ENCODE measurements around the gene TPRG1. TPM values are rescaled to one million over a fixed set of nuclear protein-coding genes. Genes with fewer than 3 reads are reported as not detected.

TPRG1 gene
- total and polyA plus RNA-seq, 2 experiments from 2014 or later, result 0.43 TPM; not detected in 1

GRCh38 chr3:189355115-189355480 lies 183.3 kb downstream of the TPRG1 start:
- Histone ChIP-seq H3K9me2 (replicated peaks; ENCODE audit: insufficient read depth) (no peaks in the 10 kb centered on the region), H3K27ac (peak overlapping the region; percentile 67), H3K27me3 (no peaks in the 10 kb centered on the region), H3K4me3 (no peak overlapping the region), H3K36me3 (replicated peaks; ENCODE audit: insufficient read depth, low read depth) (no peaks in the 10 kb centered on the region), H3K4me1 (ENCODE audit: insufficient read depth) (peaks cover 20% of the 10 kb centered on the region), H2AFZ (no peak overlapping the region), H3K9me3 (ENCODE audit: low read depth) (no peaks in the 10 kb centered on the region), H3K4me2 (peak overlapping the region; percentile 17), H4K20me1 (ENCODE audit: insufficient read depth, poor library complexity, severe bottlenecking) (no peaks in the 10 kb centered on the region), H3K79me2 (no peaks in the 10 kb centered on the region)
- TF ChIP-seq CTCF (IDR thresholded peaks at IDR 0.05; ENCODE audit: poor library complexity) (no peak), EZH2phosphoT487 (IDR thresholded peaks at IDR 0.05; ENCODE audit: low read depth, severe bottlenecking, unreplicated experiment) (no peak), EZH2 (IDR thresholded peaks at IDR 0.05; ENCODE audit: borderline replicate concordance) (no peak)
- 47% methylated on average over 2 of the region's 2 CpGs for WGBS (ENCODE audit: low lambda C conversion rate, missing lambda C conversion rate)
- DNase-seq (ENCODE audit: low spot score), result no peak

GRCh38 chr3:189355481-189356201 lies 183.9 kb downstream of the TPRG1 start:
- no peaks in the 10 kb centered on the region for H3K9me2 ChIP-seq (replicated peaks; ENCODE audit: insufficient read depth)
- peak overlapping the region; percentile 67 for H3K27ac ChIP-seq
- H3K79me2 ChIP-seq, result no peaks in the 10 kb centered on the region
- H4K20me1 ChIP-seq (ENCODE audit: insufficient read depth, poor library complexity, severe bottlenecking), result no peaks in the 10 kb centered on the region
- H3K9me3 ChIP-seq (ENCODE audit: low read depth), result no peaks in the 10 kb centered on the region
- H3K27me3 ChIP-seq, result no peaks in the 10 kb centered on the region
- TF ChIP-seq EZH2 (IDR thresholded peaks at IDR 0.05; ENCODE audit: borderline replicate concordance) (no peak), EZH2phosphoT487 (IDR thresholded peaks at IDR 0.05; ENCODE audit: low read depth, severe bottlenecking, unreplicated experiment) (no peak), CTCF (IDR thresholded peaks at IDR 0.05; ENCODE audit: poor library complexity) (no peak)
- H3K4me1 ChIP-seq (ENCODE audit: insufficient read depth), result peaks cover 20% of the 10 kb centered on the region
- no peak overlapping the region for H2AFZ ChIP-seq
- DNase-seq (ENCODE audit: low spot score), result peak; percentile 28
- WGBS (ENCODE audit: low lambda C conversion rate, missing lambda C conversion rate), result 49% methylated on average over 6 of the region's 6 CpGs
- H3K4me3 ChIP-seq, result no peak overlapping the region
- H3K4me2 ChIP-seq, result peak overlapping the region; percentile 17
- no peaks in the 10 kb centered on the region for H3K36me3 ChIP-seq (replicated peaks; ENCODE audit: insufficient read depth, low read depth)

GRCh38 chr3:189360291-189360690 lies 188.5 kb downstream of the TPRG1 start:
- no peak overlapping the region for H2AFZ ChIP-seq
- no peaks in the 10 kb centered on the region for H4K20me1 ChIP-seq (ENCODE audit: insufficient read depth, poor library complexity, severe bottlenecking)
- H3K27ac ChIP-seq, result no peak overlapping the region
- H3K9me3 ChIP-seq (ENCODE audit: low read depth), result no peaks in the 10 kb centered on the region
- no peak overlapping the region for H3K4me3 ChIP-seq
- TF ChIP-seq EZH2 (IDR thresholded peaks at IDR 0.05; ENCODE audit: borderline replicate concordance), result no peak
- TF ChIP-seq EZH2phosphoT487 (IDR thresholded peaks at IDR 0.05; ENCODE audit: low read depth, severe bottlenecking, unreplicated experiment), result no peak
- TF ChIP-seq CTCF (IDR thresholded peaks at IDR 0.05; ENCODE audit: poor library complexity), result no peak
- no peaks in the 10 kb centered on the region for H3K27me3 ChIP-seq
- H3K4me2 ChIP-seq, result no peak overlapping the region
- H3K36me3 ChIP-seq (replicated peaks; ENCODE audit: insufficient read depth, low read depth), result no peaks in the 10 kb centered on the region
- H3K4me1 ChIP-seq (ENCODE audit: insufficient read depth), result peaks cover 9% of the 10 kb centered on the region
- 89% methylated on average over 5 of the region's 5 CpGs for WGBS (ENCODE audit: low lambda C conversion rate, missing lambda C conversion rate)
- H3K79me2 ChIP-seq, result no peaks in the 10 kb centered on the region
- no peaks in the 10 kb centered on the region for H3K9me2 ChIP-seq (replicated peaks; ENCODE audit: insufficient read depth)
- no peak for DNase-seq (ENCODE audit: low spot score)

Data from hepatocyte (in vitro differentiated cells).